Testis (tissue), 3 donors: ENCODE data around the gene KIF4A. TPM values are rescaled to one million over a fixed set of nuclear protein-coding genes. Genes with fewer than 3 reads are reported as not detected.

Experiments used
- DNase-seq: peaks from one replicate; pipeline ENCODE4 v3.0.0-alpha.2; 2019
- H3K27ac ChIP-seq, 2 donors: fragments of 200-600 bp; sonication (generic); one replicate each; pipeline ENCODE4 v1.5.1; 2019
- H3K27me3 ChIP-seq: fragments of 200-600 bp; sonication (generic); one replicate; pipeline ENCODE4 v1.5.1; 2019
- H3K36me3 ChIP-seq: fragments of 200-600 bp; sonication (generic); one replicate; pipeline ENCODE4 v1.5.1; 2017; ENCODE audit warnings: low read depth; ENCODE audit errors: missing control alignments
- H3K4me1 ChIP-seq: fragments of 200-600 bp; sonication (generic); one replicate; pipeline ENCODE4 v1.5.1; 2019
- H3K4me3 ChIP-seq, 2 donors: fragments of 200-600 bp; sonication (generic); one replicate each; pipeline ENCODE4 v1.5.1; 2017 to 2019
- H3K9me3 ChIP-seq: fragments of 200-600 bp; sonication (generic); one replicate; pipeline ENCODE4 v1.5.1; 2017
- CTCF ChIP-seq, 3 experiments: fragments of 450-650 bp in 2 of 3; fragments of 200-600 bp in 1 of 3; sonication (generic) in 1 of 3; IDR thresholded peaks; one replicate each; pipeline ENCODE4 v1.5.1; 2016 to 2019; ENCODE audit warnings: antibody characterized with exemption in 3 of 3, mild to moderate bottlenecking in 2 of 3, moderate library complexity in 1 of 3
- POLR2A ChIP-seq: fragments of 450-650 bp; IDR thresholded peaks from one replicate; pipeline ENCODE4 v1.6.1; 2017; ENCODE audit warnings: antibody characterized with exemption, mild to moderate bottlenecking, moderate library complexity
- WGBS, 2 donors: methylation state at CpG; one replicate each; pipeline ENCODE4 v1.1.5; 2018; 5-methylcytosine and 5-hydroxymethylcytosine counted together
- intact Hi-C: fragments of 100-400 bp; cut with DNase I; formaldehyde crosslinking; loops from one replicate; pipeline ENCODE4 v1.15.1; 2023; ENCODE audit warnings: low total_unique reads
- polyA plus RNA-seq: library from polyadenylated mRNA; stranded (reverse); fragments of 350-450 nt; fragmentation: Illumina TruSeq; extraction: RNeasy Lipid Tissue Mini Kit (QIAGEN cat#74804); gene quantifications from one replicate; pipeline ENCODE4 v1.2.3, GENCODE V29; 2014; ENCODE audit warnings: low read depth, low replicate concordance; ENCODE audit not compliant: insufficient read depth
- total RNA-seq, 2 donors: library from RNA; depleted of rRNA; stranded (reverse); fragments of >200 nt; gene quantifications; one replicate each; pipeline ENCODE4 v1.2.3, GENCODE V29; 2016

Gene KIF4A
- total and polyA plus RNA-seq, 3 donors from 2014 or later: 2.0 to 3.6 (median 2.4) TPM

- Histone ChIP-seq H3K4me1 (no peaks in the 10 kb centered on the region), H3K9me3 (no peaks in the 10 kb centered on the region), H3K27ac (no peak overlapping the region), H3K4me3 (no peak overlapping the region), H3K36me3 (no peaks in the 10 kb centered on the region), H3K27me3 (no peaks in the 10 kb centered on the region)
- 94 to 100% methylated on average over 1 of the region's 1 CpG for WGBS, 2 donors
- no peak for DNase-seq
- intact Hi-C loops: no loop called here
- no peak for TF ChIP-seq POLR2A
- no peak for TF ChIP-seq CTCF (IDR thresholded peaks at IDR 0.05)
Observed at GRCh38 chrX:70331161-70331560, 41.3 kb downstream of the KIF4A start.

GRCh38 chrX:70332600-70332999 lies 42.7 kb downstream of the KIF4A start:
- Histone ChIP-seq H3K9me3 (no peaks in the 10 kb centered on the region), H3K36me3 (no peaks in the 10 kb centered on the region), H3K4me3 (no peak overlapping the region), H3K27ac (no peak overlapping the region), H3K27me3 (no peaks in the 10 kb centered on the region), H3K4me1 (no peaks in the 10 kb centered on the region)
- 82 to 100% methylated on average over 1 of the region's 1 CpG for WGBS, 2 donors
- no peak for DNase-seq
- no peak for TF ChIP-seq POLR2A
- no peak for TF ChIP-seq CTCF (IDR thresholded peaks at IDR 0.05)
- intact Hi-C loops: no loop called here

GRCh38 chrX:70336767-70337166 lies 46.9 kb downstream of the KIF4A start:
- intact Hi-C loops: no loop called here
- no peaks in the 10 kb centered on the region for H3K9me3 ChIP-seq
- H3K4me3 ChIP-seq: no peak overlapping the region
- no peaks in the 10 kb centered on the region for H3K4me1 ChIP-seq
- H3K27ac ChIP-seq: no peak overlapping the region
- H3K27me3 ChIP-seq: no peaks in the 10 kb centered on the region
- no peak for TF ChIP-seq CTCF (IDR thresholded peaks at IDR 0.05)
- TF ChIP-seq POLR2A: no peak
- no peaks in the 10 kb centered on the region for H3K36me3 ChIP-seq
- DNase-seq: no peak

- H3K27me3 ChIP-seq: no peaks in the 10 kb centered on the region
- no peaks in the 10 kb centered on the region for H3K4me1 ChIP-seq
- no peak overlapping the region for H3K27ac ChIP-seq
- no peaks in the 10 kb centered on the region for H3K9me3 ChIP-seq
- 77 to 83% methylated on average over 3 to 4 of the region's 4 CpGs for WGBS, 2 donors
- H3K36me3 ChIP-seq: no peaks in the 10 kb centered on the region
- intact Hi-C loops: no loop called here
- TF ChIP-seq CTCF (IDR thresholded peaks at IDR 0.05) (no peak), POLR2A (no peak)
- no peak for DNase-seq
- H3K4me3 ChIP-seq: no peak overlapping the region
Observed at GRCh38 chrX:70338290-70338689, 48.4 kb downstream of the KIF4A start.

GRCh38 chrX:70343435-70343834 lies 53.5 kb downstream of the KIF4A start:
- DNase-seq: no peak
- TF ChIP-seq POLR2A (no peak), CTCF (IDR thresholded peaks at IDR 0.05) (no peak)
- H3K27me3 ChIP-seq: no peaks in the 10 kb centered on the region
- no peak overlapping the region for H3K4me3 ChIP-seq
- no peaks in the 10 kb centered on the region for H3K36me3 ChIP-seq
- no peaks in the 10 kb centered on the region for H3K4me1 ChIP-seq
- H3K9me3 ChIP-seq: no peaks in the 10 kb centered on the region
- H3K27ac ChIP-seq: no peak overlapping the region
- intact Hi-C loops: no loop called here
- WGBS, 2 donors: 91 to 95% methylated on average over 7 of the region's 7 CpGs
